Iris pigment epithelial cell (primary cell): ENCODE measurements around the gene ZNF320.
"Not testable (repeated sequence)": the region's sequence is repeated elsewhere in the genome, so short reads cannot be mapped to it uniquely, and the experiment has no call there.

Experiments
- DNase-seq: peaks from one replicate; pipeline ENCODE4 v3.0.0-alpha.2; 2011; ENCODE audit warnings: low read depth

Gene ZNF320

DNA sequence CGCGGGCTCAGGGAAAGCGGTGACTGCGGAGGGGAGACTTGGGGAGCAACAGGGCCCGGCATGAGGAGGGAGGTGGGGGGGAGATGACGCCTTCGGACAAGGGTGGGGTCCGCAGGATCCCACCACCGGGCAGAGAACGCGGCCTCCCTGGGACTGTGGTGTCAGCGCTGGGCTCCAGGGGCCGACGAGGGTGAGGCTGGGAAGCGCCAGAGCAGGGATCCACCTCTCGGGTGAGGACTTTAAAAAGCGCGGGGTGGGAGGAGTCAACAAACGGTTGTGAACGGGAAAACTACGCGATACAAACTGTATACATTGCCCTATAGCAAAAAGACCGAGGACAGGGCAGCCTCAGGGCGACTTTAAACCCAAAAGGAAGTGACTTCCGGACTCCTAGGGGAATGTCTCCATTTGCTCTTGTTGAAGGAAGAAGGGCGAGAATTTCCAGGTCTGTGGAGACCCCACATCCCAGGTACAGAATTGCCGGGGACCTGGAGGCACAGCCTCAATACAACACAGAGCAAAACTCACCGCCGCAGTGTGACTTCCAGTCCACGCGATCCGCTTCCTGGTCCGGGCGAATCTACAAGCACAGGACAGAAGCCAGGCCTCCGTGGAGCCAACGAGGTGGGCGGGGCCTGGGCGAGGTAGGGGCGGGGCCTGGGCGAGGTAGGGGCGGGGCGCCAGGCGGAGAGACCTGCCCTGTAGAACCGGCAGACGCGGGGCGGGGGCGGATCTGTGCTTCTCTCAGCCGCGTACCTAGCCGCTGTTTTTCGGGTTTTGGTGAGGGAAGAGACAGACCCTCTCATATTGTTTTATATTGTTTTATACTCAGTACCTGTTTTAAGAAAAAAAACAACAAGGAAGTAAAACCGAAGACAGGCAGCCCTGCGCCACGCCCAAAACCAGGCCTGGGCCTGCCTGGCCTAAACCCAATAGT is 25.7 kb upstream of the ZNF320 start, which contains the start of gene ZNF888:
ZNF888 (minus strand) TSS at position 588 of the 937 bp plus-strand sequence. CDS start 5,555 bp downstream, outside the sequence.
- DNase-seq: peak; percentile 85

DNA sequence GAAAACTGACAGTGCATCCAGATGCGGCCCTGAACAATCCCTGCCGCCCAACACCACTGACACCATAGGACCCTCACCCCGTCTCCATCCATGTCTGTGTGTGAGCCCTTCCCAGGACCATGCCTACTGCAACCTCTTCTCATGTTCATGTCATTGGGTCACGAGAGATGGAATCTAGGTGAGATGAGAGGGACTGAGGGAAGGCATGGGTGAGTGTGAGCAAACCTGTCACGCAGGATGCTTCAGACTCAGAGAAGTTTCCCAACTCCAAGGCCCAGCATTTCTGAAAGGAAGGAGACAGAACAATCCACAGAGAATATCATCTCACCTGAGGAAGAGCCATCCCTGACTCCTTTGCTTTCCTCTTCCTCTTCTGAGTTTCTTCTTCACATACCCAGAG is 20.1 kb upstream of the ZNF320 start:
- DNase-seq: no peak

GRCh38 chr19:52910648-52911047 is 13.2 kb upstream of the ZNF320 start:
- DNase-seq: no peak

GRCh38 chr19:52904052-52904780 is 6.8 kb upstream of the ZNF320 start:
- DNase-seq: not testable (repeated sequence)

GRCh38 chr19:52901842-52902241 is 4.4 kb upstream of the ZNF320 start:
- DNase-seq: no peak

DNA sequence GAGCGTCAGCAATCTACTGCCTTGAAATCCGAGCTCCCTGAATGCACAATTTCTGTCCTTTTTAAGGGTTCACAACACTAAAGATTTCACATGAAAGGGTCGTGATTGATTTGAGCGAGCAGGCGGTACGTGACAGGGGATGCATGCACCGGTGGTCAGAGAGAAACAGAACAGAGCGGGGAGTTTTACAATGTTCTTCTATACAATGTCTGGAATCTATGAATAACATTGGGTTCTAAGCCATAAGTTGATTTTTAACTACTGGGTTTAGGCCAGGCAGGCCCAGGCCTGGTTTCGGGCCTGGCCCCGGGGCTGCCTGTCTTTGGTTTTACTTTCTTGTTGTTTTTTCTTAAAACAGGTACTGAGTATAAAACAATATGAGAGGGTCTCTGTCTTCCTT is 1.2 kb upstream of the ZNF320 start:
- not testable (repeated sequence) for DNase-seq

GRCh38 chr19:52898101-52898500 is 666 bp upstream of the ZNF320 start:
- DNase-seq: no peak

DNA sequence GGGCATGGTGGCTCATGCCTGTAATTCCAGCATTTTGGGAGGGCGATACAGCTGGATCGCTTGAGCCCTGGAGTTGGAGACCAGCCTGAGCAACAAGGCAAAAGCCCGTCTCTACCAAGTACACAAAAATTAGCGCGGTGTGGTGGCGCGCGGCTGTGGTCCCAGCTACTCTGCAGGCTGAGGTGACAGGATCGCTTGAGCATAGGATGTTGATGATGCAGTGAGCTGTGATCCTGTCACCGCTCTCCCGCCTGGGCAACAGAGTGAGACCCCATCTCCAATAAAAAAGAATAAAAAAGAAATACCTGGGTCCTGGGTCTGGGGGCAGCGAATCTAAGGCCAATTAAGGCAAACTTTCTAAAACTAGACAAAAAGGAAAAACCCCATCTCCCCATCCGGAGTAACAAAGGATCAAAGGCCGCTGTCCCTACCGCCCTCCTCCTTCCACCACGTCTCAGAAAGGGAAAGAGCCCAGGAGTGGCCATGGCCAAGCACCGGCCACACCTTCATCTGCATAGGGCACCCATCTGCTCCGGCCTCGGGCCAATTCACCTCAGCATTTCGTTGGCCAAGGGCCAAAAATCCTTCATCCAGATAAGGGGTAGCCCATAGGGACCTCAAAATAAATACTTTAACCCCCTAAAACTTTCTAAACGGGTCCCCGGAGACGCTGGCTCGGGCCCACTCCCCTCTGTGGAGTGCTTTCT is 851 bp downstream of the ZNF320 start:
- peak; percentile 32 for DNase-seq

DNA sequence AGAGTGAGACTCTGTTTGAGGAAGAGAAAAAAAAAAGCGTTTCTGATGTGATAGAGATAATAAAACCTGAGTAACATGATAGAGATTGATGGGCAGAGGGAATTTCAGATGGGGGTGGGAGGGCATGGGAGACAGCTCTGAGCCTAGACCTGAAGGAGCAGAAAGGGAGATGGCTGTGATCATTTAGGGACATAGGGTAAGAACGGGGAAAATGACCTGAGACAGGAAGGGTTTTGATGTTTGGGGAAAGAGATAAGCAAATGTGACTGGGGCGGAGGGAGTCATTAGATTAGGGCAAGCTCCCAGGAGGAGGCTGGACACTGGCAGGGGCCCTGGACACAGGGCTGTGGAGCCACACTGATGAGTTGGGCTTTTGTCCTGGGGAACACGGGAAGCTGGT is 6.1 kb downstream of the ZNF320 start:
- no peak for DNase-seq

- DNase-seq: no peak
Measured at GRCh38 chr19:52889931-52890330, 7.5 kb downstream of the ZNF320 start.

- DNase-seq: no peak
Measured at GRCh38 chr19:52889076-52889475, 8.4 kb downstream of the ZNF320 start.

- no peak for DNase-seq
Measured at GRCh38 chr19:52880895-52881389, 16.5 kb downstream of the ZNF320 start.

GRCh38 chr19:52872996-52873395 is 24.4 kb downstream of the ZNF320 start:
- DNase-seq: not testable (repeated sequence)

GRCh38 chr19:52871466-52871865 is 26.0 kb downstream of the ZNF320 start:
- DNase-seq: no peak

DNA sequence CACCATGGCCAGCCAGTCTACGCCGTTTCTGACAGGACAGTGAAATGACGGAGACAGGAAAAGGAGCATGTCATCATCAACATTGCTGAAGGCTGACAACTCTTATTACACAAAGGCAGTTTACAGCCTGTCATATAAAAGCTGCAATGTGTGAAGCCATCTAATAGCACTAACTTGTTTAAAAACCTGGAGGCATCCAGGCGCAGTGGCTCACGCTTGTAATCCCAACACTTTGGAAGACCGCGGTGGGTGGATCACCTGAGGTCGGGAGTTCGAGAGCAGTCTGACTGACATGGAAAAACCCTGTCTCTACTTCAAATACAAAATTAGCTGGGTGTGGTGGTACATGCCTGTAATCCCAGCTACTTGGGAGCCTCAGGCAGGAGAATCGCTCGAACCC is 29.4 kb downstream of the ZNF320 start:
- DNase-seq: not testable (repeated sequence)

DNA sequence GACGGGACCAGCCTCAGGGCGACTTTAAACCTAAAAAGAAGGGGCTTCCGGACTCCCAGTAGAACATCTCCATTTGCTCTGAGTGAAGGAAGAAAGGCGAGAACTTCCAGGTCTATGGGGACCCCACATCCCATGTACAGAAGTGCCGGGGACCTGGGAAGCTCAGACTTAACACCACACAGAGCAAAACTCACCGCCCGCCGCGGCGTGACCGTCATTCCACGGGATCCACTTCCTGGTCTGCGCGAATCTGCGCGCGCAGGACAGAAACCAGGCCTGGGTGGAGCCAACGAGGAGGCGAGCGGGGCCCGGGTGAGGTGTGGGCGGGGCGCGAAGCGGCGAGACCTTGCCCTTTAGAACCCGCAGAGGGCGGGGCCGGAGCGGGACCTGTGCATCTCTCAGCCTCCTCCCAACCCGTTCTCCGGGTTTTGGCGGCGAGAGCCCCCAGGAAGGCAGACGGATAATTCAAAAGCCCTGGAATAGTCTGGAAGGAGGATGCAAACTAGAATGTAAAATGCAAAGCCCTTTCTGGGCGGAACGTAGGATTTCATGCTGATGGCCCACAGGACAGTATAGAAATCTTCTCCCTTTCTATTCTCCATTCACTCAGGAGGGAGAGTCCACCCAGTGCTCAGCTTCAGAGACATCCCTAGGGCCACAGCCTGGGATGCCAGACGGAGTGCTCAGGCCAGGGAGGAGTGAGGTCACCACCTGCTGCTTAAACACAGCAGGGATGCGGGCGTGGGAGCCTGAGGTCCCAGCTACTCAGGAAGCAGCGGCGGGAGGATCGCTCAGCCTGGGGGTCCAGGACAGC is 39.9 kb downstream of the ZNF320 start, which contains the start of gene ZNF468:
ZNF468 (minus strand) TSS at position 242 of the 814 bp plus-strand sequence. CDS start 3,347 bp downstream, outside the sequence.
- peak; percentile 64 for DNase-seq

GRCh38 chr19:52856540-52857377 is 40.7 kb downstream of the ZNF320 start:
- peak; percentile 24 for DNase-seq
